Osteocyte (in vitro differentiated cells): ENCODE data around the gene GPR132. TPM values are rescaled to one million over a fixed set of nuclear protein-coding genes. Genes with fewer than 3 reads are reported as not detected.
"Not testable (repeated sequence)": the region's sequence is repeated elsewhere in the genome, so short reads cannot be mapped to it uniquely, and the experiment has no call there.

Source experiments
- DNase-seq: peaks from one replicate; pipeline ENCODE4 v3.0.0; 2021; ENCODE audit warnings: mixed read lengths; ENCODE audit not compliant: unreplicated experiment; ENCODE audit errors: extremely low spot score
- H3K27ac Mint-ChIP-seq: one replicate; pipeline ENCODE4 v1.8.0; 2021; ENCODE audit warnings: mild to moderate bottlenecking, mixed read lengths; ENCODE audit not compliant: unreplicated experiment
- H3K27me3 Mint-ChIP-seq: one replicate; pipeline ENCODE4 v1.8.0; 2021; ENCODE audit warnings: mixed read lengths; ENCODE audit not compliant: unreplicated experiment
- H3K36me3 Mint-ChIP-seq: one replicate; pipeline ENCODE4 v1.8.0; 2021; ENCODE audit warnings: mixed read lengths; ENCODE audit not compliant: unreplicated experiment
- H3K4me1 Mint-ChIP-seq: one replicate; pipeline ENCODE4 v1.8.0; 2021; ENCODE audit warnings: mixed read lengths; ENCODE audit not compliant: unreplicated experiment
- H3K4me3 Mint-ChIP-seq: one replicate; pipeline ENCODE4 v1.8.0; 2021; ENCODE audit warnings: mild to moderate bottlenecking, moderate library complexity, mixed read lengths; ENCODE audit not compliant: unreplicated experiment
- H3K9me3 Mint-ChIP-seq: one replicate; pipeline ENCODE4 v1.8.0; 2021; ENCODE audit warnings: mixed read lengths; ENCODE audit not compliant: unreplicated experiment
- CTCF ChIP-seq: fragments of 200-600 bp; sonication (generic); IDR thresholded peaks from 2 replicates; pipeline ENCODE4 v1.5.0; 2021; ENCODE audit warnings: antibody characterized with exemption, mild to moderate bottlenecking, moderate library complexity
- total RNA-seq: library from RNA; stranded (reverse); gene quantifications from 2 replicates; pipeline ENCODE4 v1.2.1, GENCODE V29; 2021

The GPR132 gene
- total RNA-seq, 1 donor from 2014 or later: 0.24 TPM

- TF ChIP-seq CTCF: no peak
- Mint-ChIP-seq H3K4me1 (peaks cover 7% of the 10 kb centered on the region), H3K27ac (no peak overlapping the region), H3K36me3 (no peaks in the 10 kb centered on the region), H3K27me3 (peaks cover 3% of the 10 kb centered on the region), H3K4me3 (no peak overlapping the region), H3K9me3 (no peaks in the 10 kb centered on the region)
- DNase-seq: no peak
Observed at GRCh38 chr14:105030836-105031396, 34.3 kb downstream of the GPR132 start.

DNA sequence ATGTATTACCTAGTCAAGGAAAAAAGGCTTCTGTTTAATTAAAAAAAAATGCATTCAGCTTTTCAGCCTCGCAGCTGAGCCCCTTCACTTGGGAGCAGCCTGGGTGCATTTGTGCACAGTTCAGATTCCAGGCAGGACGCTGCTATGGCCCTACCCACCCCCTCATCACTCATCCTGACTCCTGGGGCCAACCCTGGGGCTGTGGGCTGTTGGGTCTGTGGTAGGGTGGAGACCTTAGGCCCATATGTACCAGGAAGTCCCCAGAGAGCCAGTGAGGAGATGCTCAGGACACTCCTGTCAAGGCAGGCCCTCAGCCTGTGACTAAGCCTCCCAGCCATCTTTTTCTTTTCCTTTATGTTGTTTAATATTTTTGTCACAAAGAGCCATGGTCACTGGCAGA lies 35.0 kb downstream of the GPR132 start:
- H3K27me3 Mint-ChIP-seq: peaks cover 3% of the 10 kb centered on the region
- no peak for TF ChIP-seq CTCF
- H3K36me3 Mint-ChIP-seq: no peaks in the 10 kb centered on the region
- H3K27ac Mint-ChIP-seq: no peak overlapping the region
- no peak for DNase-seq
- H3K9me3 Mint-ChIP-seq: no peaks in the 10 kb centered on the region
- no peak overlapping the region for H3K4me3 Mint-ChIP-seq
- peaks cover 9% of the 10 kb centered on the region for H3K4me1 Mint-ChIP-seq

DNA sequence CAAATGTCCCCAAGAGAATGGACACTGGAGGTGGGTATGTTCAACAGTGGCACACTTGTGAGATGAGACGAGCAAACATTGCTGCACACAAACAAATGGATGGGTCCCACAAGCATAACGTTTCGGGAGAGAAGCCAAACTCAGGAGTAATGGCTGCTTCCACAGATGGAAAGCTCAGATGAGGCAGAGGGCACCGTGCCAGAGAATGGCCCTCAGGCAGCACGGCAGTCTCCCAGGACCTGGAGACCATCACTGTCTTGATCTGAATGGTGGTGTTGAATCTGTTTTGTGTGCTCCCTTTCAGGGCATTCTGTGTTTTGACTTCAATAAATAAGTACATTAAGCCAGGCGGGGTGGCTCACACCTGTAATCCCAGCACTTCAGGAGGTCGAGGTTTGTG lies 35.8 kb downstream of the GPR132 start:
- H3K9me3 Mint-ChIP-seq: no peaks in the 10 kb centered on the region
- H3K4me1 Mint-ChIP-seq: peaks cover 16% of the 10 kb centered on the region
- H3K27ac Mint-ChIP-seq: no peak overlapping the region
- no peak for DNase-seq
- no peak overlapping the region for H3K4me3 Mint-ChIP-seq
- peaks cover 3% of the 10 kb centered on the region for H3K27me3 Mint-ChIP-seq
- no peaks in the 10 kb centered on the region for H3K36me3 Mint-ChIP-seq
- TF ChIP-seq CTCF: no peak

GRCh38 chr14:105028251-105028927 lies 36.8 kb downstream of the GPR132 start:
- no peak for TF ChIP-seq CTCF
- H3K4me3 Mint-ChIP-seq: no peak overlapping the region
- no peaks in the 10 kb centered on the region for H3K9me3 Mint-ChIP-seq
- H3K4me1 Mint-ChIP-seq: peaks cover 20% of the 10 kb centered on the region
- no peak for DNase-seq
- H3K27ac Mint-ChIP-seq: no peak overlapping the region
- no peaks in the 10 kb centered on the region for H3K36me3 Mint-ChIP-seq
- no peaks in the 10 kb centered on the region for H3K27me3 Mint-ChIP-seq

GRCh38 chr14:105027718-105028117 lies 37.5 kb downstream of the GPR132 start:
- not testable (repeated sequence) for DNase-seq, H3K9me3 Mint-ChIP-seq, H3K27ac Mint-ChIP-seq, H3K4me3 Mint-ChIP-seq, H3K27me3 Mint-ChIP-seq, H3K36me3 Mint-ChIP-seq
- H3K4me1 Mint-ChIP-seq: peaks cover 27% of the 10 kb centered on the region
